ENCODE results near the gene GIGYF2.

- TF ChIP-seq CTCF (IDR thresholded peaks at IDR 0.05) (no peak), EP300 (IDR thresholded peaks at IDR 0.05) (no peak), POLR2A (IDR thresholded peaks at IDR 0.05) (no peak)
These were observed 73.1 kb downstream of the GIGYF2 start for GRCh38 chr2:232770207-232770606.
